DMS153 (cell line): ENCODE measurements around the gene DTHD1.

Experiments used
- DNase-seq: peaks from one replicate; lab custom pipeline; 2025; lab: John Stamatoyannopoulos, UW

The DTHD1 gene

DNA sequence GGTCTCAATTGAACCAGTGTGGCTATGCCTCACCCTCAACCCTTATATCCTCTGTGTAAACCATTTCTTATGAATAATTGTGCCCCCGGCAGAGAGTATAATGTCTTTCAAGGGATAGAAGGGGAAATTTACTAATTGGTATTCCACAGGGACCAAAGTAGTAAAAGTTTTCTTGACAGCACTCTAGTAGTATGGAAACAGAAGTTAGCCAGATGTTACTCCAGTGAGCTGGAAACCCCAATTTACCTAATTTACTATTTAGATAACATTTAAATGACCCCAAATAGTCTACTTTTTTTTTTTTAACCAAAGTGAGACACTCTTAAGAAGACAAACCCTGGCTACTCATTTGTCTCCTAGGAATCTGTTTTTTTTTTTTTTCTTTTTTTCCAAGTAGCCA is 32.3 kb downstream of the DTHD1 start:
- no peak for DNase-seq

DNA sequence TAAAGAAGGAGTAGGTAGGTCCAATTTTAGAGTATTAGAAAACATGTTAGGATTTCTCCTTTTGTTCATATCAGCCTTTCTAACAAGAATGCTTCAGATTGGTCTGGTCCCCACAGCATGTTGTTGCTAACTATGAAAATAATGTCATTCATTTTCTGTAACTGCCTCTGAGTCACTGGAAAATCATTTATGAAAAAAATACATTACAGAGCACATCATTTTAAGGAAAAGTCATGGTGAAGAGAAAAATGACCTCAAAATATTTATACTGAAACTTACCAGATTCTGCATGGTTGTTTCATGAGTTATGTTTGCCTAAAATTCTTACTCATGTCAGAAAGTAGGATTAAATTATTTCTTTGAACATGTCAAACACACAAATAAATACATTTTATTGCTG is 35.2 kb downstream of the DTHD1 start:
- DNase-seq: no peak

DNA sequence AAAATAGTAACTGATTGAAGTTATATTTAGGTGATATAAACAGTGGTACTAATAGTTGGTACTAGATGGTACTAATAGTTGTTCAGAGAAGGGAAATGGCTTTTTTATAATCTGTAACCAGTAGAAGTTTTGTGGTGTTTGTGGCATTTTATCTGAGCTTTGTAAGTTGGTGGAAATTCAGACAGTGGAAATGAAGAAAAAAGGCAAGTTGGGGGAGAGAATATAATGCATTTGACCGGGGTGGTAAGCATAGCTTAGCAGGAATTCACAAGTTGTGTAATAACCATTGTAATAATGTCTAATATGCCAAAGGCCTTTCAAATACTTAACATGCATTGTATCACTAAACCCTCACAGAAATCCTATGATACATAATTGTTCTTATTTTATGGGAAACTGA is 36.3 kb downstream of the DTHD1 start:
- DNase-seq: no peak

DNA sequence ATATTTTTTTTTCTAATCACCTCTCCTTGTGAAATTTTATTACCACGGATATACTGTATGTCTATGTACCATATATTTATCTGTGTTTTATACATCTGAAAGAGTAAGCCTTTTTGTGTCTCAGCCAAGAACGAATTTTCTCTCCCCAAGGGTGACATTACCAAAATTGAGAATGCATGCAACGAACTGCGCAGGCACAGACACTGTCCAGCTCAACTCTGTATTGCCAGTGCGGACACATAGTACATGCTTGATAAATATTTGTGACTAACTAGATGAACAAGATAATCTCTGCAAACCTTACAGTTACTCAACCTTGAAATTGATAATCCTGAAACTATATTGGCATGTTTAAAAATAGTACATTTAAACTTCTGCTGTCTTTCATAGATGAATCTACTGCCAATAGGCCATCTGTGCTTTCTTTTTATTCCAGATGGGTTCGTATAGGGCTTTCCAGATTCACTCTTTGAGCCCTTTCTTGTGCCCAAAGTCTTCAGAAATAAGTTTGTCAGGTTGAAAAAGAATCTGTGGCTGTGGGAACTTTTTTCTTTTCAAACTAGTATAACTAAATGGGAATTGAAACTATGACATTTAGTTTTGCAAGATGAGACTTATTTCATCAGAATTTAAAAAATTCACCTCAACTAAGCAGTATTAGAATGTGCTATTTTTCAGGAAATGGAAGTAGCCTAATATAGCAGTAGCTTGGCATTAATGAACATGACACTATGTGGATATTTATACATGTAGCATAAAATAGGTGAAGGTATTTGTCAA is 38.9 kb downstream of the DTHD1 start:
- no peak for DNase-seq

DNA sequence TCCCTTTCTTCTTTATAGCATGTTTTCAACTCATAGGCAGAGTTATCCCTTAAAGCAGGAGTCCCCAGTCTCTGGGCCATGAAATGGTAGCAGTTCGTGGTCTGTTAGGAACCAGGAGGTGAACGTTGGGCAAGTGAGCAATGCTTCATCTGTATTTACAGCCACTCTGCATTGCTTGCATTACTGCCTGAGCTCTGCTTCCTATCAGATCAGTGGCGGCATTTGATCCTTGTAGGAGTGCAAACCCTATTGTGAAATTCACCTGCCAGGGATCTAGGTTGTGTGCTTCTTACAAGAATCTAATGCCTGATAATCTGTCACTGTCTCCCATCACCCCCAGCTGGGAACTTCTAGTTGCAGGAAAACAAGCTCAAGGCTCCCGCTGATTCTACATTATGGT is 39.8 kb downstream of the DTHD1 start:
- no peak for DNase-seq

DNA sequence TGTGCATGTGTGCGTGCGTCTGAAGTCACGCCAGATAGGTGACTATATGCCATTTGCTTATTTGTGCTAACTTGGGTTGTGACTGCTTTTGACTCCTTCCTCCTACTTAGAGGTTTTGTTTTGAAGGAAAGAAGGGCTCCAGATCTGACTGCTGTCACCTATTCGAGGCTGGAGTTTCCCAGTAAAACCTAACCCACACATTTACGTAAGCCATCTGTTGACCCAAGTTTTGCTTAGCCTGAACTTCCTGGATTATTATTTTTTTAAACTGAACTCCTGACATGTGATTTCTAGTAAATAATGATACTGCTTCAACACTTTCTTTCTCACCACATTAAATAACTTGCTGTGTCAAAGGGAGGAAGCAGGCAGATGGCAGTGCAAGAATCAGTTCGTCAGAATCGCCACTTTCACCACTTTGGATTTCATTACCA is 41.5 kb downstream of the DTHD1 start:
- DNase-seq: no peak

DNA sequence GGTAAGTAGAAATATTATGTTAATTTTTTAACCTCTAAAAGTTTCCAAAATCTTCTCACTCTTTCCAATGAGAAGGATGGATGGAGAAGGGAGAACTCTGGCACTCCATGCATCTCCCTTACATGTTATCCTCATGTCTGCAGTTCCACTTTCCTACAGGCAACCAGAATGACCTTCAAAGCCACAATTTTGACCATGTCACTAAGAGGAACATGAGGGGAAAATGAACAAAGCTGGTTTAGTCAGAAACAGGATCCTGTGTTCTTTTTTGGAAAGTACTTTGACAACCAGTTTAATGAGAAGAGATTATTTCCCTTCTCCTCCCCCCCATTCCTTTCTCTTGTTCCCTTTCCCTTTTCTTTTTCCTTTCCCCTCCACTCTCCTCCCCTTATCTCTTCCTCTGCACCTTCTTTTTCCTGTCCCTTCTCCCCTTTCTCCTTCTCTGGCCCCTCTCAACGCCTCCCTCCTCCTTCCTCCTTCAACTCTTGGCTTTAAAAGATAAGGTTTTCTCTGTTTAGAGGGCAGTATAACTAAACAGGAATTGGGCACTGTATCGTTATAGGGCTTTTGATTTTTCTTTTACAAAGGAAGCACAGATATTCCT is 42.5 kb downstream of the DTHD1 start:
- DNase-seq: no peak

DNA sequence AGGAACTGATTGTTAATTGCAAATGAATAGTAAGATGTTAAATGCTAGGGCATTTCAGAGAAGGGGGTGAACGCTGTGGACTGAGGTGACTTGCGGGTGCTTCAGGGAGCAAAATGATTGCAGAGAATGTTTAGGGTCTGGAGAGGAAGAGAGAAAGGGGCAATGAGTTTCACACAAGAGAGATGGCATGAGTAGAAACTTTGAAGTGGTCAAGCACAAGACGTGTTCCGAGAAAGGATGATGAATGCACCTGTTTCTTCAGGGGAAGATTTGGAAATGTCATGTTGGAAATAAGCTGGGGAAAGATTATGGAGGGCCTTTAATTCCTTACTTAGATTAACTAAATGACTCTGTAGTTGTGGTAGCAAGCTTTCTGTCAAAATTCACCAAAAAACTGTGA is 43.4 kb downstream of the DTHD1 start:
- no peak for DNase-seq

DNA sequence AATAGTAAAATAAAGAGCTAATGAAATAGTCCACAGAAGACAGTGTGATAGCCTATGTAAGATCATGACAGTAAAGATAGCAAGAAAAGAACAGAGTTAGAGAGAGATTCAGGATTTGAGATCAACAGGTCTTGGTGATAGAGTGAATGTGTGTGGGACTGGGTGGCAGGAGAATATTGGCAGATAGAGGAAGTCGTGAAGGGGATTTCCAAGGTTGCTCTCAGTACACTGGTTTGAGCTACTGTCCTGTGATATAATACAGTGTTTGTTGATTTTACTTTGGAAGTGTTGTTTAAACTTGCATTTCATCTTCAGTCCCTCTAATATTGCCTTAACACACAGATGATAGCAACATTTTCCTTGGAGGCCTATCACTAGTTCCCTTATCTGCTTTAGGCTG is 44.1 kb downstream of the DTHD1 start:
- no peak for DNase-seq

DNA sequence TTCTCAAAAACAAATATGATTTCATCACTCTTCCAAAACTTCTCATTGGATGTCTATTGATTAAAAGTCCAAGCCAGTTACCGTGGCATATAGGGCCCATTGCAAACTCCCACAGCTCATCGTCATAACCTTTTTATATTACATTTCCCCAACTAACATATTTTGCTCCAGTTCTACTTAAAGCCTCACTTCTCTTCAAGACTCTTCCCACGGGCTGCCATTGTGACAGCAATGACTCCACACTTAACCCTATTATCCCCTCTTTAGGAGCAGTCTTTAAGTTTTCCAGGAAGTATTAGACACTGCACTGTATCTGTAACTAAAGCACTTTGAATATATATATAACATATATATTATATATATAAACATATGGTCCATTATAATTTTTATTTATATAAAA is 44.5 kb downstream of the DTHD1 start:
- DNase-seq: no peak

DNA sequence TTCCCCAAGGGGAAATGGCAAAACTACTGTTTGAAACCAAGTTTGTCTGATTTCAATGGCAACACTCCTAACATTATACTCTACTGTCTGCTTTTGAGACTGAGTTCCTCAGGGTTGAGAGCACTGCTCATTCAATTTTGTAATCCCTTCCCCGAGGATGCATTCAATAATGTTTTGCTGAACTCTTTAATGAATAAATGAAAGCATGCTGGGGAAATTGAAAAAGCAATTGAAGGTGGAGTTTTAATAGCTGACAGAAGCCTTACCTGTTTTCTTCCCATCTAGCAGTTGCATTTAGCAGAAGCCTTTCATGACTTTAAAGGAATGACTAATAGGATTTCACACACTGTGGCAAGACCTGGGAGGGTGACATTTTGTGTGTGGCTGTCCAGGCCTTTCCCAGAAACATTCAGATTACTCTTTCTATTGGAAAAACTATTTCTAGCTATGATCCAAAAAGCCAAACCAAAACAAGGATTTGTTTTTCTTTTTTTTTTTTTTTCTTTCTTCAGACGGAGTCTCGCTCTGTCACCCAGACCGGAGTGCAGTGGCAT is 45.1 kb downstream of the DTHD1 start:
- no peak for DNase-seq

DNA sequence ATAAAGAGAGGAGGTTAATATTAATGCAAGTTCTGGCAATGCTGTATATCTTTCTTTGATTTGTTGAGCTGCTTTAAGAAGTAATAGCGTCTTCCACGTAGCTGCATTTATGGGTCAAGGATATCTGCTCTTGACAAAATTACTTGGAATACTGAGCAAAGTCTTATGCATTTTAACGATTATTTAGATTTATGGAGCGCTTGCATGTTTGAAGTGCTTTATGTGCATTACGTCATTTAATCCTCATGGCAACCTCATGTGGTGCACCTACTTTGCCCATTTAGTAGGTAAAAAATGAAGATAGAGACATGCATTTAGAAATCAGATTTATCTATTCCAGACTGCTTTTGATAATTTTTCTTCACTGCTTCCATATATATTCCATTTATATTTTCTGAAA is 46.0 kb downstream of the DTHD1 start:
- no peak for DNase-seq

DNA sequence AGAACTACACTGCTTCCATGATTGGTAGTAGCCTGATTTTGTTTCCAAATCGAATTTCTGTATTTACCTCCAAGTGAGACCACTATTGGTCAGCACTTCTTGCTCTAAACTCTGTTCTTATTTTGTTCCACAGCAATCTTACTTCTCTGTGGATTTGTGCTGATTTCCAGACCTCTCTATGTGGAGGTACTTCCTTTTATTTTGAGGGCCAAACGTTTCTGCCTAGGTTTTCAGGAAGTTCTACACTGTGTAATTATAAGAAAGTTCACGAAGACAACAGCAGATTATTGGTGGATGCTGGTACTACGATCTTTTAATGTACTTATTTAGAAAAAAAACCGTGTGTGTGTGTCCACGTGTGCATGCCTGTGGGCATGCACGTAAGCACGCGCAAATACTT is 46.7 kb downstream of the DTHD1 start:
- no peak for DNase-seq

DNA sequence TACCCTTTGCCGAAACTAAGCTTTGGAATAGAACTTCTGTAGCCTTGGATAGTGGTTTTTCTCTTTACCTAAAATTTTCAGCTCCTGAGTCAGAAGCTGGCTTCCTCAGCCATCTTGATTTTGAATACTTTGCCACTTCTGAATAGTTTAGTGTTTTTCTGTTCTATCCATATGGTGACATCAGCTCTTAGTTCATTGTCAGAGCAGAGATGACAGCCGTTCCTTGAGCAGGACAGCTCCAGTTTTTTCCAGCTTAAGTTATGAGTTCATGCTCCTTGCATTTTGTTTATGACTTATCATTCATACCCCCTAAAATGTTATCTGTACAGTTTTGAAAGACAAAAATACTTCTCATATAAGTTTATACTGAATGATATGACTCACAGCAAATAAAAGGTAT is 47.8 kb downstream of the DTHD1 start:
- DNase-seq: no peak

DNA sequence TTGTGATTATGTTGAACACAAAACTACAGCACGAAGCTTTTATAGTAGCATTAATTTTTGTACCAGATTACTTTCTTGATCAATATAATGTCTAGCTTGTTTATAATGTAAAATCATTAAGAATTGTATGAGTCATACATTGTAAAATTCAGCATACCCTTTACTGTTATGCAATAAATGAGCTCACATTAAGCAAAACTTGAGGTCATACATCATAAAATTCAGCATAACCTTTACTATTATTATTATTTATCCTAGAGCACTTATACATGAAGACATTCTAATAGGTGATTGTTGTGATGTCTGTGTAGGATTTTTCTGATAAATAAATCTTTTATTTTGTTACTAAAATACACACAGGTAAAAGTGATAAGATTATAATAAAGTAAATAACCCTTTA is 49.4 kb downstream of the DTHD1 start:
- DNase-seq: no peak

DNA sequence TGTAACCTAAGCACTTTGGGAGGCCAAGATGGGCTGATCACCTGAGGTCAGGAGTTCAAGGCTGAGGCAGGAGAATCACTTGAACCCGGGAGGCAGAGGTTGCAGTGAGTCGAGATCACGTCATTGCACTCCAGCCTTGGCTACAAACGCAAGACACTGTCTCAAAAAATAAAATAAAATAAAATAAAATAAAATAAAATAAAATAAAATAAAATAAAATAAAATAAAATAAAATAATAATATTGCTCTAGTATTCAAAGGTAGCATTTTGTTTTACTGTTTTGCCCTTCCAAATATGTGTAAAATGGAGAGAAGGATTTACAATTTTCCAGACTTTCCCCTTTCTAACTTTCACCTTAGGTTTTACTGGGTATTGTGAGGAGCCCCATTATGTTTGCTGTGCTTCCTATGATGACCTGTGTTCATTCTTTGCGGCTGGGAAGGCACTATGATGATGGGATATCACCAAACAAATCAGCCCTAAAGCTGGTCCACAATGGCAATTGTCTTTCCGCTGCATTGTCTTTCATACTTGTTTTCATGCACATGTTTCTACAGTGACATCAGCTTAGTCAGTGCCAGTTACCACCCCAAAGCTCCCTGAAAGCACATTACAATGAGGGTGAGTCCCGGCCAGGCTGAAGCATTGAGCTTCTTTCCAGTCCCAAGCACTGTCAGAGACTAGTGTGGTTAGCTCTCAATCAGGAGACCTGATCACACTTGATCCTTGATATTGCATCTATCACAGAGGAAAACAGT is 50.8 kb downstream of the DTHD1 start:
- no peak for DNase-seq

DNA sequence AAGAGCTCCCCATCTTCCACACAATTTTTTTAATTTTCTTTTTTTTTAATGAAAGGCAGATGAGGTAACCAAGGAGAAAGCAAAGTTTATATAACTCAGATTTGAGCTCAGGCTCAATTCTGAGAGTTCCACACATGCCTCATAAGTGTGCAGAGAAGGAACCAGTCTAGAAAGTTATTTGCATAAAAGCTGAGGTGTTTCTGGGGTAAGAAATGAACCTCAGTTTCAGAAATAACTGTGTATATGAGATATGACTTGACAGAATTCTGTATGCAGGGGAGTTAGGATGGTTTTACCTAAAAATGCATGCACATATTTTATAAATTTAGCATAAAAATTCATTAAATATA is 51.3 kb downstream of the DTHD1 start:
- no peak for DNase-seq

DNA sequence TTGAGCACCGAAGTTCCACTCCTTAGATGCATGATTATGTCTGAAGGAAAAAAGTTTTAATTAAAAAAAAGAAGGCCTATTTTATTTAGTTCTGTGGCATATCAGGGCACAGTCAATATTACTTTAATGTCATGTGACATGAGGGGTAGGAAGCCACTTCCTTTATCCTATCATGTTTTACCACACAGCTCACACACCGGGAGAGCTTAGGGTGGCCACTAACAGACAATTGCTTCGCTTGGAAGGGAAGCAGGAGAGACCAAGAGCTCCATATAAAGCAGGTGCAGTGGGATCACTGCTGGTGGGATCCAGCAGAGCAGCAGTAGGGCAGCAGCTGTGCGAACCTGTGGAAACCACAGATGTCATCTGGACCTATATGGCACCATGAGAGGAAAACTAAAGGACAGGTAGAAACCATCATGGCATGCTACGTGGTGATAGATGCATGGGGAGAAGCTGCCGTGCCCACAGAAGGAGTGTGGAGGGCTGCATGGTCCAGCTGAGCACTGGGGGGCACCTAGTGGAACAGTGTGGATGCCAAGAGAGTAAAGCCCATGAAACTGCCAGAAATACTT is 52.0 kb downstream of the DTHD1 start:
- DNase-seq: no peak

DNA sequence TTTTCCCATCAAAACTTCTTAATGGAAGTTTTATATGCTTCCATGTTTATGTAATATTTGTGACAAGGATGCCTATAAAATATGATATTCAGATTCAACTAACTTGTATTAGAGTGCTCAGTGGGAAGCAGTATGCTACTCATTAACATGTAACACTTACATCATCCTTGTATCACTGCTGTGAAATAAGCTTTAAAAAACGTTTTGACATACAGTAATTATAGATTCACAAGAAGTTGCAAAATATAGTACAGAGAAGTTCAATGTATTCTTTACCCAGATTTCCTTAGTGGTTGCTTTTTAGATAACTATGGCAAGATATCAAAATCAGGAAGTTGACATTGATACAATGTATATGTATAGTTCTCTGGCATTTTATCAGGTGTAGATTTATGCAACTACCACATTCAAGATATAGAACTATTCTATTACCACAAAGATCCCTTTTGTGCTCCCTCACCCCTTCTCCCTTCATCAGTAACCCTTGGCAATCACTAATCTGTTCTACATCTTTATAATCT is 56.3 kb downstream of the DTHD1 start:
- no peak for DNase-seq

DNA sequence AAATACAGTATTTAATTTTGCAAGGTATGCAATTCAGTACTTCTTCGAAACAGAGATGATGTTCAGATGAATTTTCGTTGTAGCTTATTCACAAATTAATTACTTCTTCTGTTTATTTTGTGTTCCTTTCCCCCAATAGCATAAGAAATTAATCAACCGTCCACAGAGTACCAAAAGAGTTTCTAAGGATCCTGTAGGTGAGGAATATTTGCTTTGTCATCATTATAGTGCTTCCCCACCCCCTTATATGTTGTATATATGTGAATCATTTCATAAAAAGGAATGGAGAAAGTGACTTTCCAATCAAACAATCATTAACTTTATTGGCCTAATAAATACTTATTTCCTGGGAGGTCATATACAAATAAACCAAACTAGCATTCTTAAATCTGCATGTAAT is 57.6 kb downstream of the DTHD1 start:
- no peak for DNase-seq

DNA sequence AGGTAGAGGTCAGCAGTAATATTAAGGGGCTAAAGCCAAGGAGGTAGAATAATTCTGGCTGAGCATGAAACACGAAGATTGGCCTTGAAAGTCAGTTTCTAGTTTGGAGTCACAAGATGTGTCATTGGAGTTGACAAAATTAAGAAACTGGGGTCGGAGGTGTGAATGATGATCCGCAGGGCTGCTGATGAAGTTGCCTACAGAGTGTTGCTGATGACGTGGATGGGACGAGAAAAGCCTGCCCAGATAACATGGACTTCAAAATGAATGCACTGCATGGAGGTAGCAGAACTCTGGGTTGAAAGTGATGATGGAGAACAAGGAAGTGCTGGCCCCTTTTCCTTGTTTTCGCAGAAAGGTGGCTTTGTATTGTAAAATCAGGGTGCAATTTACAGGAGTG is 60.5 kb downstream of the DTHD1 start:
- DNase-seq: no peak

DNA sequence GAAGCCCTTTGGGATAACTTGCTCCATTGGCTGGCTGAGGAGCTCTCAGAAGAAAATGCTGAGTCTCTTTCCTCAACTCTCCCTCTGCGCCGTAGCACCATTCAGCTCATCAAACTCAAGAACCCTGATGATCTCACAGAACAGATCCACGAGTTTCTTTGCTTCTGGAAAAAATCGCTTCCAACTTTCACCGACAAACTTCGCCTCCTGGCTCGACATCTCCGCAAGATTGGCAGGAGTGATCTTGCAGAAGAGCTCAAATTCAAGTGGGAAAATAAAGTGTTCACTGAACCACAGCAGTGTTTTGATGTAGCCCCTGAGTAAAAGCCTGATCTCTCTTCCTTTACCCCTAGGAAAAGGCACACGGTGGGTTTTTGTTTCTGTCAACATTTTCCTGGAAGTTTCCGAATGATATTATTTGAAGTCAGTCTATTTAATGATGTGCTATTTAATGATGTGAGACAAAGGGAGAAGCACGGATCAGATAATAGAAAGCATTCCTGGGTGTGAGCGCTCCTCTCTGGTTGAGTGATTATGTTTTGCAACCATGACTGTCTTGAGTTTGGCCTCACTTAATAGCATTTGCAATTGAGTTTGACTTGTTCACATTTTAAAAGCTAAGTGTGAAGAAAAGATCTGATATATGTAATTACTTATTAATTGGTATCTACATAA is 62.2 kb downstream of the DTHD1 start:
- DNase-seq: no peak
